ENCODE results near the gene USH1C.
A peak's percentile ranks its signal among the peaks of the same experiment; 100 is the strongest.

Gene USH1C

DNA sequence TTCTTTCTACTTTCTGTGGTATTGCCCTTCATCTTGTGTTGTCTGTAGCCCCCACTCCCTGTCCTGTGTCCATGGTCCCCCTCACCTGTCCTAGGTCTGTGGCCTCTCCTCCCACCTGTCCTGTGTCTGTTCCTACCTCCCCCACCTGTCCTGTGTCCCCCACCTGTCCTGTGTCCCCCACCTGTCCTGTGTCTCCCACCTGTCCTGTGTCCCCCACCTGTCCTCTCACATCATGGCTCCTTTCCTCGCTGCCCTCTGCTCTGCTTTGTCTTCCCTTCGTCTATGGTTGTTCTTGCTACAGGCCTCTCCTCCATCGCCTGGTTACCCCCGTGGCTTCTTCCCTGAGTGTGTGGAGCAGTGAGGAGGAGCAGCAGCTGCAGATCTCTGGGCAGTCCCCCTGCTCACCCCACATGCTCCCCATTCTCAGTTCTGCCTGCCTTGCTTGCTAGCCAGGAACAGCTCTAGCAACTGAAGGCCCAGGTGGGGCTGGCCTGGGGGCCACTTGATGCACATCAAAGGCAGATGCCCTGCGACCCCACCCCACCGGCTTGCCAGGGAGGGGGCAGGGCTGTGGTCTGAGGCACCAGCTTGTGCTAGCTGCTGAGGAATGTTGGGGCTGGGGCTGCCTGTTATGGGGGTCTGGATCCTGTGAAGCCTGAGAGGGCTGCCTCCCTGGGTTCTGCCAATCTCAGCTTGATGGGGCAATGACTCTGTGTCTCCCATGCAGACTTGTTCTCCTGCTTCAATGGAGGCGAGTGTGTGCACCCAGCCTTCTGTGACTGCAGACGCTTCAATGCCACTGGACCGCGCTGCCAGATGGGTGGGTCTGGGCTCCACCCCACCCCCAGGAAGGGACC lies 8.4 kb upstream of the USH1C start:
- TF ChIP-seq CTCF (IDR thresholded peaks at IDR 0.05) (no peak), ZFX (IDR thresholded peaks at IDR 0.05; ENCODE audit: borderline replicate concordance) (no peak)
- no peak overlapping the region for H3K27ac ChIP-seq

DNA sequence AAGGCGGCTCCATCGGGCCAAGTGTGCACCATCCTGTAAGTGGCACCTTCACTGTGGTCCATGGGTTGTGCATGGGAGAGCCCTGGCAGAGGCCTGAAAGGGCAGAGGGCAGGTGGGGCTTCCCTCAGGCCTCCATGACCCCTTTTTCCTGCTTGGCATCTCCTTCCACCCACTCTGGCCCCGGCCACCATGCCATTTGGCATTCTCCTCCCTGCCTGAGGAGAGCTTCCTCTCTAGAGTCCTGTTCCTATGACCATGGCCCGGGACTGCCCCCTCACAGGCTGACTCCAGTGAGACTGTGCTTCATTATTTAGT lies 7.8 kb upstream of the USH1C start:
- no peak overlapping the region for H3K27ac ChIP-seq
- TF ChIP-seq ZFX (IDR thresholded peaks at IDR 0.05; ENCODE audit: borderline replicate concordance): no peak
- TF ChIP-seq CTCF (IDR thresholded peaks at IDR 0.05): no peak

- TF ChIP-seq ZFX (IDR thresholded peaks at IDR 0.05; ENCODE audit: borderline replicate concordance): no peak
- no peak for TF ChIP-seq CTCF (IDR thresholded peaks at IDR 0.05)
- no peak overlapping the region for H3K27ac ChIP-seq
Observed at GRCh38 chr11:17551347-17552040, 7.3 kb upstream of the USH1C start.

DNA sequence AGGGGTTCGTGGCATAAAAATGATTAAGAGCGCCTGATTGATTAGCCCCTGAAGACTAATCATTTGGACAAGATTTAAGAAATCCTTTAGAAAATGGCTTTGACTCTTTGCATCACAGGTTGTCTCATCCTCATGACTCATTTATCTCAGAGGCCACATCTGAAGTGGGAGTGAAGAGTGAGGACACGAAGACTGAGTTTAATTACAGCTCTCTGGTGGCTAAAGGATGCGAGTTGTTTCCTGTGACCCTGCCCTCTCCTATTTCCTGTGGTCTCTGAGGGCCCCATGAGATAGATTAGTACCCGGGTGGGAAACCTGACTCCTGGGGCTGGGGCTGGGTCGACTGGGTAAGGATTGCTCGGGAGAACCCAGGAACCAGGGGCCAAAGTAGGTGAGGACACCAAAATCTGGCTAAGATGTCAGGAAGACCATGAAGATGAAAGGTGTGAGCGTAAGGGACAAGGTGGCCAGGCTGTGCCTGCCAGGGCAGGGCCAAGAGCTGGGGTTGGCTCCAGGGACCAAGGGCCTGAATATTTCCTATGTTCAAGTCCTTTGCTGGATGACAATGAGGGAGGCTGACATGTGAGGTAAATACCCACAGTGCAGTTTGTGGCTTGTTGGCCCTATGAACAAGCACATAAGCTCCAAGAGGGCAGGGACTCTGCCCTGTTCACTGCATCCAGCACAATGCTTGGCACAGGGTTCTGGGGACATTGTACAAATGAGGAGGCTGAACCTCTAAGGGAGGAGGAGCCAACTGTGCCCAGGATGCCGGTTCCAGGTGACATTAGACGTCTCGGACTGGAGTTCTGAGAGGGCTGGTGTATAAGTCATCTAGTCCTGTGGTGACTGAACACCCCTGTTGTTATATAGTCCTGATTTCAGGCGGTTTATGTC lies 6.5 kb upstream of the USH1C start:
- no peak overlapping the region for H3K27ac ChIP-seq
- no peak for TF ChIP-seq CTCF (IDR thresholded peaks at IDR 0.05)
- no peak for TF ChIP-seq ZFX (IDR thresholded peaks at IDR 0.05; ENCODE audit: borderline replicate concordance)

DNA sequence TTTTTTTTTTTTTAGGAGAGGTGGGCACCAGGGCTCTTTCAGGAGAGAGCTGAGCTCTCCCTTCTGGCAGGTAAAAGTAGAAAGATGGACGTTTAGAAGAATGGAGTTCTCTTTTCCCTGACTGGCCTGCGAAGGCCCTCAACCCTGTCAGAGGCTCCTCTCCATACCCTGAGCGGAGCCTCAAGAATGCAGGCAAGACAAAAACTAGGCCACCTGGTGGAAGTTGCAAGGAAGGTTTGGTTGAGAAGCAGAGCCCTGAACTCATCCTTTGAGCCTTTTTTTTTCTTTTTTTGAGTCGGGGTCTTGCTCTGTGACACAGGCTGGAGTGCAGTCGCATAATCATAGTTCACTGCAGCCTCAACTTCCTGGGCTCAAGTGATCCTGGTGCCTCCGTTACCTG lies 4.2 kb upstream of the USH1C start:
- no peak for TF ChIP-seq CTCF (IDR thresholded peaks at IDR 0.05)
- no peak for TF ChIP-seq ZFX (IDR thresholded peaks at IDR 0.05; ENCODE audit: borderline replicate concordance)
- H3K27ac ChIP-seq: no peak overlapping the region

DNA sequence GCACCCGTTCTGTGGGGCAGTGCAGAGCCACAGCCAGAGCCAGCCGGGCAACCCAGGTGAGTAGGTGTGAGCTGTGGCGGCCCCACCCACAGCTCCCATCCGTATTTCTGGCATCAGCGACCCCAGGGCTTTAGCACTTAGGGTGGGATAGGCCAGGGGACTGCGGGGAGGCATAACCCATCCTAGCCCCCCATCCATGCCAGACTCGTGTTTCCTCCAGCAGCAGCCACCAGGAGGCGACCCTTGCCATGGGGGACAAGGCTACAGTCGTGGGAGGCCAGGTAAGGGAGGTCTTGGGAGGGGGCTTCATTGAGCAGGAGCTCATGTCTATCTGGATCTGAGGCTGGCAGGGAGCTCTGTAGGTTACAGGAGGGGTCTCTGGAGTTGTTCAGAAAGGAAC lies 3.7 kb upstream of the USH1C start:
- TF ChIP-seq CTCF (IDR thresholded peaks at IDR 0.05) (peak; percentile 46), ZFX (IDR thresholded peaks at IDR 0.05; ENCODE audit: borderline replicate concordance) (no peak)
- no peak overlapping the region for H3K27ac ChIP-seq
